Measurements from ENCODE around the gene MYL5.
"Not testable (repeated sequence)": the region's sequence is repeated elsewhere in the genome, so short reads cannot be mapped to it uniquely, and the experiment has no call there.

The MYL5 gene

DNA sequence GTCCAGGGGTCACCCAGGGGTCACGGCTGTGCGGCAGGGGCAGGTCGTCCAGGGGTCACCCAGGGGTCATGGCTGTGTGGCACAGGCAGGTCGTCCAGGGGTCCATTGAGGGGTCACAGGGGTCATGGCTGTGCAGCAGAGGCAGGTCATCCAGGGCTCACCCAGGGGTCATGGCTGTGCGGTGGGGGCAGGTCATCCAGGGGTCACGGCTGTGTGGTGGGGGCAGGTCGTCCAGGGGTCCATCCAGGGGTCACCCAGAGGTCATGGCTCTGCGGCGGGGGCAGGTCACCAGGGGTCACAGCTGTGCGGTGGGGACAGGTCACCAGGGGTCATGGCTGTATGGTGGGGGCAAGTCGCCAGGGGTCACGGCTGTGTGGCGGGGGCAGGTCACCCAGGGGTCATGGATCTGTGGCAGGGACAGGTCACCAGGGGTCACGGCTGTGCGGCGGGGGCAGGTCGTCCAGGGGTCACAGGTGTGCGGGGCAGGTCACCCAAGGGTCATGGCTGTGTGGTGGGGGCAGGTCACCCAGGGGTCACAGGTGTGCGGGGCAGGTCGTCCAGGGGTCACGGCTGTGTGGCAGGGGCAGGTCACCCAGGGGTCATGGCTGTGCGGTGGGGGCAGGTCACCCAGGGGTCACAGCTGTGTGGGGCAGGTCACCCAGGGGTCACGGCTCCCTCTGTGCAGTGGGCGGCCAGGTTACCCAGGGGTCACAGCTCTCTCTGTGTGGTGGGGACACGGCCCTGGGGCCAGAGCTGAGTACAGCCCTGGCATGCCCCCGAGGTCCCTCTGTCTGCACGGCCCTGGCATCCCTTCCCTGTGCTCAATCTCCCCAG, 16.3 kb upstream of the MYL5 start:
- no peak for DNase-seq (ENCODE audit: low read depth)

DNA sequence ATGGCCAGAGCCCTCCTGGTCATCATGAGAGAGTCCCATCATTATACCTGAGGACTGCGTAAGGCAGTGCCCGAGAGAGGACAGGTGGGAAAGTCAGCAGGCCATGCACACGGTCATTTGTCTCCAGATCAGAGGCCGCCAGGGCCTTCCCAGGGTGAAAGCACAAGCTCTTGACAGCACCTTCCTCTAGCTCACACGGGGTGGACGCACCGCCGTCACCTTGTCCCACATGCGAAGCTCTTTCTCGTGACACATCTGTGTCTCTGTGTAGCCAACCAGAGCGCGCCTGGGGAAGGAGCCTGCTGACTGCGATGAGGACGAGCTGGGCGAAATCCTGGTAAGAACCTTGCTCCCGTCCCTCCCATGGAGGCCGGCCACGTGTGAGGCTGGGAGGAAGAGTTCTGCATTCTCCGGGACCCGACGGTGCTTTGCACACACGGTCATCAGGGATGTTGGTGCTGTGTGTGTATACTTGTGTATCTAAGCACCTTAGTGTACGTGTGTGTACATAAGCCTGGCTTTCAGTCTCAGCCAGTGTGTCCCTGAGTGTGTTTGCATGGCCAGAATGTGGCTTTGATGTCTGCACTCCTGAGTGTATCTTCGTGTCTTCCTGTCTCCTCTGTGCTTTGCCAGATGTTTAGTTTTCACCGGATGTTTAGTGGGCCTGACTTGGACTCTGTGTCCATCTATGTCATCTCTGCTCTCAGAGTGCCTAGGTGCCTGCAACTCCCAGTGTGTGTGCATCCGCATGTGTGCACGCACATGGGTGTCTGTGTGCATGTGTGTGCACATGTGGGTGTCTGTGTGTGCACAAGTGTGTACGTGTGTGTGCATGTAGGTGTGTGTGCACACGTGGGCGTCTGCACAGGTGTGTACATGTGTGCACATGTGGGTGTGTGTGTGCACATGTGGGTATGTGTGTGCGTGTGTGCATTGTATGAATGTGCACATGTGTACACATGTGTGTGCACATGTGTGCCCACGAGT, 15.4 kb upstream of the MYL5 start:
- no peak for DNase-seq (ENCODE audit: low read depth)

DNA sequence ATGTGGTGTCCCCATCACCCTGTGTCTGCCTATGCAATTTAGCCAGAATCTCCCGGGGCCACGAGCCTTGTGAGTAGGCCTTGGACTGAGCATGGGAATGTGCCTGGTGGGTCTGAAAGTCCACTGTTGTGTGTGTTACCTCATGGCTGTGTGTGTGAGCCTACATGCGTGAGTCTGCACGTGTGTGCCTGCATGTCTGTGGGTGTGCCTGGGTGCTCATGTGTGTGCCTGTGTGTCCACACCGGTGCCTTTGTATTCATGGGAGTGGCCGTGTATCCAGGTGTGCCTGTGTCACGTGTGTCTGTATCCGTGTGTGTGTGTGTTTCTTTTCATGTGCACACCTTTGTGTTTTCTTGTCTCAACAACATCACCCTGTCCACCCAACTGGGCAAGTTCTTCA, 14.5 kb upstream of the MYL5 start:
- DNase-seq (ENCODE audit: low read depth): no peak

DNA sequence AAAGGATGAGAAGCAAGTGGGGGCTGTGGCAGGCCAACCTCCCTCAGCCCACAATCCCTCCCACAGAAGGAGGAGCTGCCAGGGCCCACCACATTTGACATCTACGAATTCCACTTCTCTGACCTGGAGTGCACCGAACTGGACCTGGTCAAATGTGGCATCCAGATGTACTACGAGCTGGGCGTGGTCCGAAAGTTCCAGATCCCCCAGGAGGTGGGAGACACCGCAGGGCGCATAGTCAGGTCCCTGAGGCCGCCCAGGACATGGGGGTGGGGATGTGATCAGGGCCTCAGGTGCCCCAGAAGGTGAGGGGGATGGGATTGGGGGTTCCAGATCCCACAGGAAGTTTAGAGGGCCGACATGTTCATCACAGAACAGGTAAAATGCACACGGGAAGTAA, 13.9 kb upstream of the MYL5 start:
- no peak for DNase-seq (ENCODE audit: low read depth)

DNA sequence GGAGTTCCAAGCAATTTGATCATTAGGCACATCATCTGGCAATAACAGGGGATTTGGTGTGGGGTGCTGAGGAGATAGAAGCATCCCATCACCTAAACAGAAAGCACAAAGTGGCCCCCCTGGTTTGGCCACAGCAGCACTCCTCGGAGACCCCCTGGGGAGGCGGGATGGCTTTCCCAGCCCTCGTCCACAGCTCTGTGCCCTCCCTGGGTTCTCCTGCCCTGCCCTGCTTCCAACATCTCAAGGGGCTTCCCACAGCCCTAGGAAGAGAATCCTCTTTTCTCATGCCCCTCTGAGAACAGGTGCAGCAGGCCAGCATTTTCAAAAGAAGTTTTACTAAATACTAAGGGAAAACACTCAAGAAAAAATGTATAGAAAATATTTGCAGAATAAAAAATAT, 13.1 kb upstream of the MYL5 start:
- DNase-seq (ENCODE audit: low read depth): no peak

DNA sequence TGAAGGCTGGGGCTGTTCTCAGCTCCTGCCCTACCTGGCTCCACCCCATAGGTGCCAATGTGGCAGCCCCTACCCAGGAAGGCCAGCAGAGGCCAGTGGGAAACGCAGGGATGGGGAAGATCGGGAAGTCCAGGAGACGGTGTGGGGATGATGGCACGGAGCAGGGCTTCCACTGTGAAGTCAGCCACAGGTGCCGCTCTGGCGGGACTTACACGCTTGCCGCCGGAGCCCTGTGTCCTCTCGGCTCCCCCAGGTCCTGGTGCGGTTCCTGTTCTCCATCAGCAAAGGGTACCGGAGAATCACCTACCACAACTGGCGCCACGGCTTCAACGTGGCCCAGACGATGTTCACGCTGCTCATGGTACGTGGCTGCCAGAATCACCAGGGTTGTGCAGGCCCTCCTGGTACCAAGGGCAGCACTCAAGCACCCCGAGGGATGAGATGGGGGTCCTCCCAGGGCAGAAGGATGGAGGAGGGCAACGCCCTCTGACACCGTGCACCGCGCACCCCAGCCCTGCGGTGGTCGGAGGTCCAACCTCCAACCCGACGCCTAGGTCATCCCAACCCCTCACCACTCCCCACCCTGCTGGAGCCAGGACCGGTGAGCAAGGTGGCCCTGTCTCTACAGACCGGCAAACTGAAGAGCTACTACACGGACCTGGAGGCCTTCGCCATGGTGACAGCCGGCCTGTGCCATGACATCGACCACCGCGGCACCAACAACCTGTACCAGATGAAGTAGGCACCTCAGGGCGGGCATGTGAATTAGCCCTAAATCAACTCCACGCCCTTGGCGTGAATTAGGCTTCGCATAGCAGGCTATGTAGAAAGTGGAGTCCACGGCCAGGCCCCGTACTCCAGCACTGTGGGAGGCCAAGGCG, 12.2 kb upstream of the MYL5 start:
- DNase-seq (ENCODE audit: low read depth): no peak

DNA sequence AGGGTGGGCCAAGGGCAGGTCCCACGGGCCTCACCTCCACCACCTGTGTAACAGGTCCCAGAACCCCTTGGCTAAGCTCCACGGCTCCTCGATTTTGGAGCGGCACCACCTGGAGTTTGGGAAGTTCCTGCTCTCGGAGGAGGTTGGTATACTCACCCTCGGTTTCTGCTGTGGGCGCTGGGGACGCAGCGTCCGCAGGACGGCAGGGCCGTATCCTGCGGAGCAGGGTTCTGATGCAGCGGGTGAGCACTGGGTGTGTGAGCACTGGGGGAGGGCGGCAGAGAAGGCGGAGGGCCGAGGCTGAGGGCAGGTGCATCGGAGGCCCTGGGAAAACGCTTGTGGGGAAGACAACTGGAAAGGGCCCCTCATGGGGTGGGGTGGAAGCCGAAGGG, 11.3 kb upstream of the MYL5 start:
- no peak for DNase-seq (ENCODE audit: low read depth)

DNA sequence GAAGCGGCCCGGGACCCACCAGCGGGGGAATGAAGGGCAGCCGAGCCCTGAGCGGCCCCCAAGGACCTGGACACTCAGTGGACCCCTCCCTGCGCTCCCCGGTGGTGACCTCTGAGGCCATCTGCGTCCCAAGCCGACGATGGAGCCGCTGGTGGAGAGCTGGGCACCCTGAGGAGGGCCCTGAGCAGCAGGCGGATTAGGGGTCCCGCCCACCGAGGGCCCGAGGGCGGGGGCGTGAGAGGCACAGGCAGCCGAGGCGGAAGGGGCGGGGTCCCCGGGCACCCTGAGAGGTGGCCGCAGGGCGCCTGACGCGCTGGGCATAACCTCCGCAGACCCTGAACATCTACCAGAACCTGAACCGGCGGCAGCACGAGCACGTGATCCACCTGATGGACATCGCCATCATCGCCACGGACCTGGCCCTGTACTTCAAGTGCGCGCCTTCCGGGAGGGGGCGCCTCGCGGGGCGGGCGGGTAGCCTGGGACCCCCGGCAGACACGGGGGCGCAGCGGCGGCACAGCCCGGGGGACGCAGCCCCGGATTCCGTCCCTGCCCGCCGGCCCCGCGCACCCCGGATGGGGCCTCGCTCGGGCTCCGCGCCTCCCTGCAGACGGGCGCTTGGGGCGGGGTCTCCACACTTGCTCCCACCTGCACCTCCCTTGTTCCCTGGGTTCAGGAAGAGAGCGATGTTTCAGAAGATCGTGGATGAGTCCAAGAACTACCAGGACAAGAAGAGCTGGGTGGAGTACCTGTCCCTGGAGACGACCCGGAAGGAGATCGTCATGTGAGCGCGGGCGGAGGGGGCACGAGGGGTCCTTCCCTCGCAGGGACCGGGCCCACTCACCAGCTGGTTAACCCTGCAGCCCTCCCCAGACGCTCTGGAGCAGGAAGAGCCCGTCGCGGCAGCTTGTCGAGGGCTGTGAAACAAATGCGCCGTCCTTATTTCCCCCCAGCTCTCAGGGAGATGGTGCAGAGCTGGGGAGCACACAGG, 10.6 kb upstream of the MYL5 start:
- DNase-seq (ENCODE audit: low read depth): no peak

DNA sequence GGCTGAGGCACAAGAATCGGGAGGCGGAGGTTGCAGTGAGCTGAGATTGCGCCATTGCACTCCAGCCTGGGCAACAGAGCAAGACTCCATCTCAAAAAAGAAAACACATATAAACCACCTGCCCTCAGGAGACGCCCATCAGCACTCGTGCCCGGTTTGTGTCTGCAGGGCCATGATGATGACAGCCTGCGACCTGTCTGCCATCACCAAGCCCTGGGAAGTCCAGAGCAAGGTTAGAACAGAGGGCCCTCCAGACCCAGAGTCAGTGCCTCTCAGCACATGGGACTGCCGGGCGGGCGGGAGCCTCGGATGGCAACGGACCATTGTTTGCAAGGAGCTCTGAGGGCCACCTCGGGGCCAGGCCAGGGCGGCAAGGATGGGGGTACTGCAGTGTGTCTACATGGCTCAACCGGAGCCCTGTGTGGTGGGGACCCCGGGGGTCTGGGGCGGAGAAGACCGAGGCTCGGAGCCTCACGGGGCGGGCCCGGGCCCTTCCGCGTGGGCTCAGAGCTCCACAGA, 9.6 kb upstream of the MYL5 start:
- DNase-seq (ENCODE audit: low read depth): no peak

DNA sequence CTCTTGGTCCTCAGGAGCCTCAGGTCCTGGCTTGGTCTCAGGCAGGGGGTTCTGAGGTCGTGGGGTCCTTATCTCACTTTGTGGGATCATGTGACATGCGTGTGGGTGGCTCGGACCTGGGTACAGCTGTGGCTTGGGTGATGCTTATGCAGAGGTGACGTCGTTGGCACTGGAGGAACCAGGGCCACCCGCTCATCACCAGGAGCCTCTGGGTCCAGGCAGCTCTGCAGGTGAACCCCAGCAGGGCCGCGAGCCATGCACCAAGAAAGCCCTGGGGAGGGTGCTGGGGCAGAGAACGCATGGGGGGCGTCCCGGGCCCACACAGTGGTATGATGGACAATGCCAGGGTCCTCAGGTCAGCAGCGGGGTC, 9.0 kb upstream of the MYL5 start:
- no peak for DNase-seq (ENCODE audit: low read depth)

DNA sequence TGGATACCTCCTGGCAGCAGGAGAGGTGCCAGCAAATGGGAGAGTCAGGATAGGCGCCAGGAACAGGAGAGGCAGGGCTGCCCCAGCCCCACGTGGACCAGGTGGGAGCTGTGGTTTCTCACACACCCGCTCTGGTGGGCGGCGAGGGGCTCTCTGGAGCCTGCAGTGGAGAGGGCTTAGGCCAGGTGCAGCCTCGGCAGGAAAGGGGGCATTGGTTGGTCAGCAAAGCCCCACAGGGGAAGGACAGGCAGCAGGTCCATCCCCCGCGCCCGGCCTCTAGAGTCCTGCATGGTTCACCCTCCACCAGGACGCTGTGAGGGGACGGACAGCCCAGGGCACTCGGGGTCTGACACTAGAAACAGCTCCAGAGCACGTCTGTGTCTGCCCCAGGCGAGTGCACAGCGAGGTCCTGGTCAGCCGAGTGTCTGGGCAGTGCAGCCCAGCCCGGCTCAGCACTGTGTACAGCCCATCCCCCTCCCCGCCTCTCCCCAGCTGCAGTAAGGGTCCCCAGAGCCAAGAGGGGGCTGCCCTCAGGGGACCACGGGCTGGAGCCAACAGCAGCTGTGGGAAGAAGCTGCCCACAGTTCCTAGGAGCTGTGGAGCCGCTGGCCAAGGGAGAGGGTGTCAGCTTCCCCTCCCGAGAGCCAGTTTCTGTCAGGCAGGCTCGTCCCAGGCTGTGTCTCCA, 8.4 kb upstream of the MYL5 start:
- DNase-seq (ENCODE audit: low read depth): no peak

DNA sequence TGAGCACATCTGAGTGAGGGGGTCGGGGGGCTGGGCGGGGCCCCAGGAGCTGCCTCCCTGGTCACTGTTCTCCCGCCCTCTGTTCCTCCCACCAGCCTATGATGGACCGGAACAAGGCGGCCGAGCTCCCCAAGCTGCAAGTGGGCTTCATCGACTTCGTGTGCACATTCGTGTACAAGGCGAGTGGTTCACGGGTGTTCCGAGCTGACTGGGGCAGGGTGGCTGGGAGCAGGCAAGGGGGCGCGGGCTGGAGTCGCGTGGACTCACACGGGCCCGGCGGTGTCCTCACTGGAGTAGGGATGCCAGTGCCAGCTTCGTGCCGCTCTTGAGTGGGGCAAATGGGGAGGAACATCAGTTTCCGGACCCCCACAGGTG, 7.9 kb upstream of the MYL5 start:
- no peak for DNase-seq (ENCODE audit: low read depth)

DNA sequence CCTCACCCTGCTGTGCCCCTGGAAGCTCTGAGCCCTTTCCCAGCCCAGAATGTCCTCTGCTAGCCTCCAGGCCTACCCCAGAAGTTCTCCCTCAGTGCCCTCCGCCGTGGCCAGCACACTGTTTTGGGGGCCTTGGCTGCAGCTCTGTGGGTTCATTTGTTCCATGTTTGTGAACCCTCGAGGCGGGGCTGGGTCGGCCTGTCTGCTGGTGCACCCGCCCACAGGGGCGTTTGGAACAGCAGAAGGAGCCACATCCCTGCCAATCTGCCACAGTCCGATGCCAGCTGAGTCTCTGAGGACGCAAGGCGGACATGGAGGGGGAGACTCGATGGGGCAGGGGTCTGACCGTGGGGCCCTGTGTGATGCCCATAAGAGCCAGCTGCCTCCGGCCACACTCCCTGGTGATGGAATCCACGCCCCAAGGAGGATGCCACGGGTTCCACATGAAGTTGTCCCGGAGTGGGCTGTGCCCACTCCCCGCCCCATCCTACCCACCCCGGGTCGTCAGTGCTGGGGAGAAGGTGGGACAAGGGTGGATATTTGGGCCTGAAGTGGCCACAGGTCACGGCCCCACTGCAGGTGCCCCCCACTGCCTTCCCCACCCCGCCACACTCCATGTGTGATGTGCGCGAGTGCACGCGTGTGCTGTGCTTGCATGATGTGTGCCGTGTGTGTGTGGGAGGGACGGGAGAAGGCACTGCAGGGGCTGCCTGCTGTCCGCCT, 7.4 kb upstream of the MYL5 start:
- DNase-seq (ENCODE audit: low read depth): no peak

DNA sequence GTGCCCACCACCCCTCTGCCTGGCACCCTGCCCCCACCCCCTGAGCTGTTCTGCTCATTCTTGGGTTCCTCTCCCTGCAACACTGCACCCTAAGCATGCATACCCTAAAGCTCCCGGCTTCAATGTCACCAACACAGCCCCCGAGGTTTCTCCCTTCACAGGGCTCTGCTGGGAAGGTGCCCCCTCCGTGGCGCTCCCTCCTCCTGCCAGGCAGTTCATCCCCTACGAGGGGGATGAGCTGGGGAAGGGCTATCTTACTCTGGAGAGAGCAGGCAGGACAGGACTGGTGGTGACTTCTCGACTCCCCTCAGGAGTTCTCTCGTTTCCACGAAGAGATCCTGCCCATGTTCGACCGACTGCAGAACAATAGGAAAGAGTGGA, 6.8 kb upstream of the MYL5 start:
- no peak for DNase-seq (ENCODE audit: low read depth)

DNA sequence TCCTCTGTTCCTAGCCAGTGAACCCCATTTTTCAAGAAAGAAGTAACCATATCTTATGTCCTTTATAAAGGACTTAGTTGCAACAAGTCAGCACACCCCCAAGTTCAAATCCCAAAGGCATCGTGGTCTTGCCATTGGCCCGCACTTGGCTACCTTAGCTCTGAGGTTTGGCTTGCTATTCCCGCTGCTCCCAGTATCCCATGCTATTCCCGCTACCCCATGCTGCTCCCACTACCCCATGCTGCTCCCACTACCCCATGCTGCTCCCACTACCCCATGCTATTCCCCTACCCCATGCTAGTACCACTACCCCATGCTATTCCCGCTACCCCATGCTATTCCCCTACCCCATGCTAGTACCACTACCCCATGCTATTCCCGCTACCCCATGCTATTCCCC, 6.1 kb upstream of the MYL5 start:
- not testable (repeated sequence) for DNase-seq (ENCODE audit: low read depth)

DNA sequence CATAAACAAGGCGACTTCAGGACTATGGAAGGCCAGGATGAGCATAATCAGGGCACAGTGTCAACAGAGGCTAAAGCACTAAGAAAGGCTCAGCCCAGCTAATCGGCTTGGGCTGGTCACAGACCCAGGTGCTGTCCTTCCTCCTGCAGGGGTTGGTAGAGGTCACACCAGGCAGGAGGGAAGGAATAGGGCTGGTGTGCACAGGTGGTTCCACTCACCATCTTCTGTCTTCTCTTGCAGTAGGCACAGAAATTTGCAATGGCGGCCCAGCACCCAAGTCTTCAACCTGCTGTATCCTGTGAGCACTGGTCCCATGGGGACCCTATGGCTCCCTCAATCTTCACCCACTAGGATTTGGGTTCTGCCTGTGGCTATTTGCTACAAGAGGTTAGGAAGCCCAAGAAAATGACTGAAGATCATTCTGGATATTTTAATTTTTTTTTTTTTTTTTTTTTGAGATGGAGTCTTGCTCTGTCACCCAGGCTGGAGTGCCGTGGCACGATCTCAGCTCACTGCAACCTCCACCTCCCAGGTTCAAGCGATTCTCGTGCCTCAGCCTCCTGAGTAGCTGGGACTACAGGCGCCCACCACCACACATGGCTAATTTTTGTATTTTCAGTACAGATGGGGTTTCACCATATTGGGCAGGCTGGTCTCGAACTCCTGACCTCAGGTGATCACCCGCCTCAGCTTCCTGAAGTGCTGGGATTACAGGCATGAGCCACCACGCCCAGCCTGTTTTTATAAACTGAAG, 4.4 kb upstream of the MYL5 start:
- not testable (repeated sequence) for DNase-seq (ENCODE audit: low read depth)

DNA sequence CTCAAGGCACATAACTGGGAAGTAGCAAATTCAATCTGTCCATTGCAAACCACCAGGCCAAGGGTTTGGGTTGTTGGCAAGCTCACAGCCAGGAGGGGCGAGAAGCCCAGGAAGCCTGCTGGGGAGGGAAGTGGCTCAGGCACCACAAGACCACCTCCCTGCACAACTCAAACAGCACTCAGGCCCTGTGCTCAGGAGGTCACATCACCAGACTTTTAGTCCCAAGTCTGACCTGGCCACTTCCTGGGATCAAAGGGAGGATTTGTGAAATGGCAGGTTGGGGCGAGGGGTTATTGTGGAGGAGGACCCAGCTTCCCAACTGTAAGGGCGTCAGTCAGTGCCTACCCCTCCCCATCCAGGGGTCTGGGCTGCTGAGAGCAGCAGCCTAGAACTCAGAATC, 2.6 kb upstream of the MYL5 start:
- no peak for DNase-seq (ENCODE audit: low read depth)

DNA sequence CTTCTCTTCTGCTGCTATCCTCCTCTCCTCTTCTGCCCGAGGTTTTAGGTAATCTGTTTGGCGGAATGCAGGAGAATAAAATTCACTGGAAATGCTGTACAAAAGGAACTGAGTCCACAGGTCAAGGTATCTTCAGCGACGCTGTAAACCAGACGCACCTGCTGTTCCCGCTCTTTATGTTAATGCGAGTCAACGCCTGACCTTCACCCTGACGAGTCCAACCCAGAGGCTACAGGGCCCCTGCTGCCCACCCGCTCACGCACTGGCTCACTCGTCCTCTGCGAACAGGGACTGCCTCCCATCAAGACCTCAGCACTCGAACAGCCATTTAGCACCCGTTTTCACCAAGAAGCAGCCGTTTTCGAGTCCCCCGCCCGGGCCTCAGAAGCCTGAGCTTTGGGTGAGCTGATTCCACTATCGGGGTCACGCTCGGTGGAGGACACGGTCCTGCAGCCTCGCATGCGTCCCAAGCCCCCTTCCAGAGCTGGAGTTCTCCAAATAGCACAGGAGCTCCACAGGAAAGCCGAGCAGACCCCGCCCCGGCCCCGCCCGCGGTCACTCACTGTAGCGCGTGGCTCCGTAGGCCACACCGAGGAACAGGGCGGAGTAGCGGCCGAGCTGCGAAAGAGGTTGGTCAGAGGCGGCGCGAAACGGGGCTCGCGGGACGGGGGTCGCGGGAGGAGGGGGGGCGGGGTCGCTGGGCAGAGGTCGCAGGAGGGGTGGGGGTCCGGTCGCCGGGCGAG, 822 bp upstream of the MYL5 start:
- no peak for DNase-seq (ENCODE audit: low read depth)

Measured in HS-5 (cell line).